ENCODE measurements around the gene NID1. TPM values are rescaled to one million over a fixed set of nuclear protein-coding genes. Genes with fewer than 3 reads are reported as not detected.
A peak's percentile ranks its signal among the peaks of the same experiment; 100 is the strongest.

Gene NID1
- total RNA-seq, 1 experiment from 2014 or later, result 19.2 TPM

DNA sequence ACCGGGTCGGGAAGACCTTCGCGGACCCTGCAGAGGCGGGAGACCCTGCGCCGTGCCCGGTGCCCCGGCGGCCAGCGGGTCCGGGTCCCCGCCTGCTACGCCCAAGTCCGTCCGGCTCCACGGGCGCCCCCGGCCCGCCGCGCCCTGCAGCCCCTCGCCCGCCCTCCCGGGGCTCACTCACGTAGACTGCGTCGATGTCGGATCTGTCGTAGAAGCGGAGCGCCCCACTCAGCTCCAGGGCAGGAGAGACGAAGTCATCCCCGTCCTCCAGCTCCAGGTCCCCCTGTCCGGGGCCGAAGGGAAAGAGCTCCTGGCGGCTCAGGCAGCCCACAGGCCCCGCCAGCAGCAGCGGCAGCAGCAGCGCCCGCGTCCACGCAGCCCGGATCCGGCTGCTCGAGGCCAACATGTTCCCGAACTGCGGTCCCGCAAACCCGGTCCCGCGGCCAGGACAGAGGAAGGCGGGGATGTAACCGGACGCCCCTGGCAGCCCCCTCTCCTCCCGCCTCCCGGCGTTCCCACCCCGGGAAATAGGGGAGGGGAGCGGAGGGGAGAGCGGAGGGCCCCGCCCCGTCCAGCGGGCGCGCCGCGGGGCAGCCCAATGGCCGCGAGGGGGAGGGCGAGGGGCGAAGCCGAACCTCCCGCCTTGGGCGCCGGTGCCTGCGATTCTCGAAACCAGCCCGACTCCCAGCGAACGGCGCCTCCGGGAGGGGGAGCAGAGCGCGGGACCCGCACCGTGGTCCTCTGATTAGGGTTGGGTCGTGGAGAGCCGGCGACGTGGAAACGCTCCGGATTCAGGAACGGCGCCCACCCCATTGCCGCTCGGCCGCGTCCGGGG, at the start of gene NID1 (continued):
- TF ChIP-seq, protein P1, sequence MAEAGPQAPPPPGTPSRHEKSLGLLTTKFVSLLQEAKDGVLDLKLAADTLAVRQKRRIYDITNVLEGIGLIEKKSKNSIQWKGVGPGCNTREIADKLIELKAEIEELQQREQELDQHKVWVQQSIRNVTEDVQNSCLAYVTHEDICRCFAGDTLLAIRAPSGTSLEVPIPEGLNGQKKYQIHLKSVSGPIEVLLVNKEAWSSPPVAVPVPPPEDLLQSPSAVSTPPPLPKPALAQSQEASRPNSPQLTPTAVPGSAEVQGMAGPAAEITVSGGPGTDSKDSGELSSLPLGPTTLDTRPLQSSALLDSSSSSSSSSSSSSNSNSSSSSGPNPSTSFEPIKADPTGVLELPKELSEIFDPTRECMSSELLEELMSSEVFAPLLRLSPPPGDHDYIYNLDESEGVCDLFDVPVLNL (CRISPR knock-in tag; IDR thresholded peaks at IDR 0.05; ENCODE audit: borderline replicate concordance, low read depth), result 0 out of 2 replicates have a peak, but pooled peaks have one; percentile 47
- TF ChIP-seq SMAD4 (CRISPR knock-in tag; IDR thresholded peaks at IDR 0.05) (no peak), SP1 (CRISPR knock-in tag; conservative IDR thresholded peaks at IDR 0.05) (peak; percentile 94), EMX1 (CRISPR knock-in tag; IDR thresholded peaks at IDR 0.05) (no peak), FOXK1 (CRISPR knock-in tag; IDR thresholded peaks at IDR 0.05) (peak; percentile 21; the same call in 1 of the 2 replicates), ATF1 (CRISPR knock-in tag; IDR thresholded peaks at IDR 0.05) (no peak), ZNF263 (CRISPR knock-in tag; IDR thresholded peaks at IDR 0.05; ENCODE audit: low read depth) (no peak; the same call in 1 of the 2 replicates), OVOL2 (CRISPR knock-in tag; IDR thresholded peaks at IDR 0.05; ENCODE audit: borderline replicate concordance) (no peak), ELF4 (CRISPR knock-in tag; IDR thresholded peaks at IDR 0.05; ENCODE audit: low read depth) (no peak), GABPB1 (CRISPR knock-in tag; IDR thresholded peaks at IDR 0.05) (peak; percentile 62; the same call in 1 of the 2 replicates), PRRX2 (CRISPR knock-in tag; IDR thresholded peaks at IDR 0.05) (no peak), FOXJ3 (CRISPR knock-in tag; IDR thresholded peaks at IDR 0.05; ENCODE audit: borderline replicate concordance) (no peak), ZNF423 (CRISPR knock-in tag; IDR thresholded peaks at IDR 0.05) (no peak), SOX15 (CRISPR knock-in tag; IDR thresholded peaks at IDR 0.05) (no peak), MXD4 (CRISPR knock-in tag; IDR thresholded peaks at IDR 0.05; ENCODE audit: borderline replicate concordance) (no peak), RELA (CRISPR knock-in tag; IDR thresholded peaks at IDR 0.05; ENCODE audit: borderline replicate concordance) (no peak)
- TF ChIP-seq, protein P2, sequence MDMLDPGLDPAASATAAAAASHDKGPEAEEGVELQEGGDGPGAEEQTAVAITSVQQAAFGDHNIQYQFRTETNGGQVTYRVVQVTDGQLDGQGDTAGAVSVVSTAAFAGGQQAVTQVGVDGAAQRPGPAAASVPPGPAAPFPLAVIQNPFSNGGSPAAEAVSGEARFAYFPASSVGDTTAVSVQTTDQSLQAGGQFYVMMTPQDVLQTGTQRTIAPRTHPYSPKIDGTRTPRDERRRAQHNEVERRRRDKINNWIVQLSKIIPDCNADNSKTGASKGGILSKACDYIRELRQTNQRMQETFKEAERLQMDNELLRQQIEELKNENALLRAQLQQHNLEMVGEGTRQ (CRISPR knock-in tag; IDR thresholded peaks at IDR 0.05), result no peak
- TF ChIP-seq, protein P3, sequence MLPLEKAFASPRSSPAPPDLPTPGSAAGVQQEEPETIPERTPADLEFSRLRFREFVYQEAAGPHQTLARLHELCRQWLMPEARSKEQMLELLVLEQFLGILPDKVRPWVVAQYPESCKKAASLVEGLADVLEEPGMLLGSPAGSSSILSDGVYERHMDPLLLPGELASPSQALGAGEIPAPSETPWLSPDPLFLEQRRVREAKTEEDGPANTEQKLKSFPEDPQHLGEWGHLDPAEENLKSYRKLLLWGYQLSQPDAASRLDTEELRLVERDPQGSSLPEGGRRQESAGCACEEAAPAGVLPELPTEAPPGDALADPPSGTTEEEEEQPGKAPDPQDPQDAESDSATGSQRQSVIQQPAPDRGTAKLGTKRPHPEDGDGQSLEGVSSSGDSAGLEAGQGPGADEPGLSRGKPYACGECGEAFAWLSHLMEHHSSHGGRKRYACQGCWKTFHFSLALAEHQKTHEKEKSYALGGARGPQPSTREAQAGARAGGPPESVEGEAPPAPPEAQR (CRISPR knock-in tag; IDR thresholded peaks at IDR 0.05), result no peak
- TF ChIP-seq, protein P4, sequence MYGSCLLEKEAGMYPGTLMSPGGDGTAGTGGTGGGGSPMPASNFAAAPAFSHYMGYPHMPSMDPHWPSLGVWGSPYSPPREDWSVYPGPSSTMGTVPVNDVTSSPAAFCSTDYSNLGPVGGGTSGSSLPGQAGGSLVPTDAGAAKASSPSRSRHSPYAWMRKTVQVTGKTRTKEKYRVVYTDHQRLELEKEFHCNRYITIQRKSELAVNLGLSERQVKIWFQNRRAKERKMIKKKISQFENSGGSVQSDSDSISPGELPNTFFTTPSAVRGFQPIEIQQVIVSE (CRISPR knock-in tag; IDR thresholded peaks at IDR 0.05; ENCODE audit: borderline replicate concordance), result no peak
- TF ChIP-seq, protein P5, sequence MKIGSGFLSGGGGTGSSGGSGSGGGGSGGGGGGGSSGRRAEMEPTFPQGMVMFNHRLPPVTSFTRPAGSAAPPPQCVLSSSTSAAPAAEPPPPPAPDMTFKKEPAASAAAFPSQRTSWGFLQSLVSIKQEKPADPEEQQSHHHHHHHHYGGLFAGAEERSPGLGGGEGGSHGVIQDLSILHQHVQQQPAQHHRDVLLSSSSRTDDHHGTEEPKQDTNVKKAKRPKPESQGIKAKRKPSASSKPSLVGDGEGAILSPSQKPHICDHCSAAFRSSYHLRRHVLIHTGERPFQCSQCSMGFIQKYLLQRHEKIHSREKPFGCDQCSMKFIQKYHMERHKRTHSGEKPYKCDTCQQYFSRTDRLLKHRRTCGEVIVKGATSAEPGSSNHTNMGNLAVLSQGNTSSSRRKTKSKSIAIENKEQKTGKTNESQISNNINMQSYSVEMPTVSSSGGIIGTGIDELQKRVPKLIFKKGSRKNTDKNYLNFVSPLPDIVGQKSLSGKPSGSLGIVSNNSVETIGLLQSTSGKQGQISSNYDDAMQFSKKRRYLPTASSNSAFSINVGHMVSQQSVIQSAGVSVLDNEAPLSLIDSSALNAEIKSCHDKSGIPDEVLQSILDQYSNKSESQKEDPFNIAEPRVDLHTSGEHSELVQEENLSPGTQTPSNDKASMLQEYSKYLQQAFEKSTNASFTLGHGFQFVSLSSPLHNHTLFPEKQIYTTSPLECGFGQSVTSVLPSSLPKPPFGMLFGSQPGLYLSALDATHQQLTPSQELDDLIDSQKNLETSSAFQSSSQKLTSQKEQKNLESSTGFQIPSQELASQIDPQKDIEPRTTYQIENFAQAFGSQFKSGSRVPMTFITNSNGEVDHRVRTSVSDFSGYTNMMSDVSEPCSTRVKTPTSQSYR (CRISPR knock-in tag; IDR thresholded peaks at IDR 0.05), result no peak
- TF ChIP-seq, protein P6, sequence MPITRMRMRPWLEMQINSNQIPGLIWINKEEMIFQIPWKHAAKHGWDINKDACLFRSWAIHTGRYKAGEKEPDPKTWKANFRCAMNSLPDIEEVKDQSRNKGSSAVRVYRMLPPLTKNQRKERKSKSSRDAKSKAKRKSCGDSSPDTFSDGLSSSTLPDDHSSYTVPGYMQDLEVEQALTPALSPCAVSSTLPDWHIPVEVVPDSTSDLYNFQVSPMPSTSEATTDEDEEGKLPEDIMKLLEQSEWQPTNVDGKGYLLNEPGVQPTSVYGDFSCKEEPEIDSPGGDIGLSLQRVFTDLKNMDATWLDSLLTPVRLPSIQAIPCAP (CRISPR knock-in tag; IDR thresholded peaks at IDR 0.05), result no peak
- TF ChIP-seq, protein P7, sequence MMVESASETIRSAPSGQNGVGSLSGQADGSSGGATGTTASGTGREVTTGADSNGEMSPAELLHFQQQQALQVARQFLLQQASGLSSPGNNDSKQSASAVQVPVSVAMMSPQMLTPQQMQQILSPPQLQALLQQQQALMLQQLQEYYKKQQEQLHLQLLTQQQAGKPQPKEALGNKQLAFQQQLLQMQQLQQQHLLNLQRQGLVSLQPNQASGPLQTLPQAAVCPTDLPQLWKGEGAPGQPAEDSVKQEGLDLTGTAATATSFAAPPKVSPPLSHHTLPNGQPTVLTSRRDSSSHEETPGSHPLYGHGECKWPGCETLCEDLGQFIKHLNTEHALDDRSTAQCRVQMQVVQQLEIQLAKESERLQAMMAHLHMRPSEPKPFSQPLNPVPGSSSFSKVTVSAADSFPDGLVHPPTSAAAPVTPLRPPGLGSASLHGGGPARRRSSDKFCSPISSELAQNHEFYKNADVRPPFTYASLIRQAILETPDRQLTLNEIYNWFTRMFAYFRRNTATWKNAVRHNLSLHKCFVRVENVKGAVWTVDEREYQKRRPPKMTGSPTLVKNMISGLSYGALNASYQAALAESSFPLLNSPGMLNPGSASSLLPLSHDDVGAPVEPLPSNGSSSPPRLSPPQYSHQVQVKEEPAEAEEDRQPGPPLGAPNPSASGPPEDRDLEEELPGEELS (CRISPR knock-in tag; IDR thresholded peaks at IDR 0.05), result peak; percentile 65; the same call in 1 of the 2 replicates
- TF ChIP-seq, protein P8, sequence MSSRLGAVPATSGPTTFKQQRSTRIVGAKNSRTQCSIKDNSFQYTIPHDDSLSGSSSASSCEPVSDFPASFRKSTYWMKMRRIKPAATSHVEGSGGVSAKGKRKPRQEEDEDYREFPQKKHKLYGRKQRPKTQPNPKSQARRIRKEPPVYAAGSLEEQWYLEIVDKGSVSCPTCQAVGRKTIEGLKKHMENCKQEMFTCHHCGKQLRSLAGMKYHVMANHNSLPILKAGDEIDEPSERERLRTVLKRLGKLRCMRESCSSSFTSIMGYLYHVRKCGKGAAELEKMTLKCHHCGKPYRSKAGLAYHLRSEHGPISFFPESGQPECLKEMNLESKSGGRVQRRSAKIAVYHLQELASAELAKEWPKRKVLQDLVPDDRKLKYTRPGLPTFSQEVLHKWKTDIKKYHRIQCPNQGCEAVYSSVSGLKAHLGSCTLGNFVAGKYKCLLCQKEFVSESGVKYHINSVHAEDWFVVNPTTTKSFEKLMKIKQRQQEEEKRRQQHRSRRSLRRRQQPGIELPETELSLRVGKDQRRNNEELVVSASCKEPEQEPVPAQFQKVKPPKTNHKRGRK (CRISPR knock-in tag; IDR thresholded peaks at IDR 0.05; ENCODE audit: borderline replicate concordance), result no peak
- TF ChIP-seq, protein P9, sequence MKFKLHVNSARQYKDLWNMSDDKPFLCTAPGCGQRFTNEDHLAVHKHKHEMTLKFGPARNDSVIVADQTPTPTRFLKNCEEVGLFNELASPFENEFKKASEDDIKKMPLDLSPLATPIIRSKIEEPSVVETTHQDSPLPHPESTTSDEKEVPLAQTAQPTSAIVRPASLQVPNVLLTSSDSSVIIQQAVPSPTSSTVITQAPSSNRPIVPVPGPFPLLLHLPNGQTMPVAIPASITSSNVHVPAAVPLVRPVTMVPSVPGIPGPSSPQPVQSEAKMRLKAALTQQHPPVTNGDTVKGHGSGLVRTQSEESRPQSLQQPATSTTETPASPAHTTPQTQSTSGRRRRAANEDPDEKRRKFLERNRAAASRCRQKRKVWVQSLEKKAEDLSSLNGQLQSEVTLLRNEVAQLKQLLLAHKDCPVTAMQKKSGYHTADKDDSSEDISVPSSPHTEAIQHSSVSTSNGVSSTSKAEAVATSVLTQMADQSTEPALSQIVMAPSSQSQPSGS (CRISPR knock-in tag; IDR thresholded peaks at IDR 0.05; ENCODE audit: borderline replicate concordance, low read depth), result no peak; the same call in 1 of the 2 replicates
